NB4 (cell line): ENCODE measurements around the gene SMIM5.

Experiments
- MYC ChIP-seq: IDR thresholded peaks from 2 replicates; pipeline ENCODE4 v1.6.1; 2011; ENCODE audit warnings: low read depth, low read length
- POLR2A ChIP-seq: IDR thresholded peaks from 2 replicates; pipeline ENCODE4 v1.6.1; 2011; ENCODE audit warnings: mild to moderate bottlenecking; ENCODE audit not compliant: insufficient read length; ENCODE audit errors: extremely low read depth
- TF ChIP-seq, protein P1 (sequence below): IDR thresholded peaks from one replicate; pipeline ENCODE4 v1.5.1; 2012; ENCODE audit warnings: low read depth, low read length
- TF ChIP-seq, protein P2 (sequence below): IDR thresholded peaks from 2 replicates; pipeline ENCODE4 v1.6.1; 2011; ENCODE audit warnings: low read depth, low read length

DNA sequence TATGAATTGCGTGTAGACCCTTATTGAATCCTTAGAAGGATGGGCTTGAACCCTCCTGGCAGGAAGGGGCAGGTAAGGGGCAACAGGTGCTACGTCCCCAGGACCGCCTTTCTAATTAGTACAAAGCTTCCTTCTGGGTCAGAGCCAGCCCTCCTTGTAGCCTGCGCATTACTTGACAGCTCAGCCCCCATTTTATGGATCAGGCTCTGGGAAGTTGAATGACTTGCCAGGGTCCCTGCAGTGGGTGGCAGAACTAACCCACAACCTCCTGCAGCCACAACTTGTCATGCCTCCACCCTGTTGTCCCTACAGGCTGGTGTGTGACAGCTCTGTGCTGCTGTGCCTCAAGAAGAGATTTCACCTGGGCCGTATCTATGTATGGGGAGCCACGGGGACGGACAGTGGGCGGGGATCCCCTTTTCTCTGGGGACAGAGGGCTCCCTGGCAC, 42.9 kb upstream of the SMIM5 start:
- TF ChIP-seq, protein P1, sequence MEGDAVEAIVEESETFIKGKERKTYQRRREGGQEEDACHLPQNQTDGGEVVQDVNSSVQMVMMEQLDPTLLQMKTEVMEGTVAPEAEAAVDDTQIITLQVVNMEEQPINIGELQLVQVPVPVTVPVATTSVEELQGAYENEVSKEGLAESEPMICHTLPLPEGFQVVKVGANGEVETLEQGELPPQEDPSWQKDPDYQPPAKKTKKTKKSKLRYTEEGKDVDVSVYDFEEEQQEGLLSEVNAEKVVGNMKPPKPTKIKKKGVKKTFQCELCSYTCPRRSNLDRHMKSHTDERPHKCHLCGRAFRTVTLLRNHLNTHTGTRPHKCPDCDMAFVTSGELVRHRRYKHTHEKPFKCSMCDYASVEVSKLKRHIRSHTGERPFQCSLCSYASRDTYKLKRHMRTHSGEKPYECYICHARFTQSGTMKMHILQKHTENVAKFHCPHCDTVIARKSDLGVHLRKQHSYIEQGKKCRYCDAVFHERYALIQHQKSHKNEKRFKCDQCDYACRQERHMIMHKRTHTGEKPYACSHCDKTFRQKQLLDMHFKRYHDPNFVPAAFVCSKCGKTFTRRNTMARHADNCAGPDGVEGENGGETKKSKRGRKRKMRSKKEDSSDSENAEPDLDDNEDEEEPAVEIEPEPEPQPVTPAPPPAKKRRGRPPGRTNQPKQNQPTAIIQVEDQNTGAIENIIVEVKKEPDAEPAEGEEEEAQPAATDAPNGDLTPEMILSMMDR, result no peak
- TF ChIP-seq, protein P2, sequence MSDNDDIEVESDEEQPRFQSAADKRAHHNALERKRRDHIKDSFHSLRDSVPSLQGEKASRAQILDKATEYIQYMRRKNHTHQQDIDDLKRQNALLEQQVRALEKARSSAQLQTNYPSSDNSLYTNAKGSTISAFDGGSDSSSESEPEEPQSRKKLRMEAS, result no peak
- no peak for TF ChIP-seq POLR2A
- TF ChIP-seq MYC, result no peak
